AG20443 (cell line): ENCODE measurements around the gene PGGT1B.

Source experiments
- DNase-seq: peaks from one replicate; pipeline ENCODE4 v3.0.0; 2012; ENCODE audit warnings: low spot score, mixed read lengths

PGGT1B gene

DNA sequence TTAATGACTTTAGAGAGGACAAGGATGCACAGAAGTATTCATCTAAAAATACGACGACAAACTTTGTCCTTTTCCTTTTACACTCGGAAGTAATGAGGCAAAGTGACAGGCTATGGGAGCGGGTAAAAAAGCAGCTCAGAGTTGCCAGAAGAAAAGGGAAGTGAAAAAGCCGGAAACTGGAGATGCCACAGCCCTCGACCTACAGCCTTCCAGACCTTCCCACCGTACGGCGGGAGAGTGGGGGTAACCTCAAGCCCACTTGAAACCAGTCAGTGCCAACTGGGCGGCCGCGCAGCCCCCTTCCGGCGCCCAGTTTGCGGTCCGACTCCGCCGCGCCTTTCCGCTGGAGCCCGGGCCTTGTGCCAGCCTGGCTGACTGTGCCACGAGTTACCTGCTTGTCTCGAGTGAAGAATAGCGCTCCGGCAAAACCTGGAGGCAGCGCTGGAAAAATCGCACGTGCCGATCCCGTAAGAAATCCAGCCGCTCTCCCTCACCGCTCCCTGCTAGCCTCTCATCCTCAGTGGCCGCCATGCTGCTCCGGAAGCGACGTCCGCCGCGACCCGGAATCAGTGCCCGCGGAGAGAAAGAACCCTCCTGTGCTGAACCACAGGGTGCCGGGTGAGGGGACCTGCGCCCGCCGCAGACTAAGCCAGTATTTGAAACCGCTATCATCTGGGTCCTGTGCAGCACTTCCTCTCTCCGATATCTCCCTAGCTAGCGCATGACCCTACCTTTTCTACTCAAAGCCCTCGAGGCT, at the start of gene PGGT1B:
Gene PGGT1B, minus strand, starts transcription at position 557 of the 757 bp plus-strand sequence. Its CDS starts 26 bp downstream, at position 531.
- DNase-seq: peak; percentile 79

DNA sequence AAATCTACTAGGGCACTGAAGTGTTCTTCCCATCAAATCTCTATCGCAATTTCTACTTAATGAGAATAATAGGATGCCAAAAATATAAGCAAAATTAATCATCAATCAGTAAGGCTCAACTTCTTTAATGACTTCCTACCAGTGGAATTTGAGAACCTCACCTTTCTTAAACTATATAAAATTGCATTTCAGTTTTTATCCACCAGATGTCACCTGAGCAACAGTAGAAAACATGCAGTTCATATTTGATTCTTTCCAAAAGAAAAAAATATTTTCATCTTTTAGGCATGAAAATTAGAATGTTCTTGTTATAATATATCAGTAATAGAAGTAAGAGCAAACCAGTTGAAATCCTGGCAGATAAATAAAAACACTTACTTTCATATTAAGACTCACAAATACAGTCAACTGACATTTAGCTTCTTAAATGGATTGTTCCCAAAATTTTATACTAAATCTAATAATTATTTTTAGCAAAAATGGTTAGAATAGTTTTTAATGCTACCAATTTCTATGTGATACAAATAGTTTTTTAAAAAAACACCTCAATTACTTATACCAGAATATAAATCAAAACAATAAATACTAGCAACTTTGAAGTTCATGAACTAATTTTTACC, 47.2 kb upstream of the PGGT1B start:
- DNase-seq: no peak

DNA sequence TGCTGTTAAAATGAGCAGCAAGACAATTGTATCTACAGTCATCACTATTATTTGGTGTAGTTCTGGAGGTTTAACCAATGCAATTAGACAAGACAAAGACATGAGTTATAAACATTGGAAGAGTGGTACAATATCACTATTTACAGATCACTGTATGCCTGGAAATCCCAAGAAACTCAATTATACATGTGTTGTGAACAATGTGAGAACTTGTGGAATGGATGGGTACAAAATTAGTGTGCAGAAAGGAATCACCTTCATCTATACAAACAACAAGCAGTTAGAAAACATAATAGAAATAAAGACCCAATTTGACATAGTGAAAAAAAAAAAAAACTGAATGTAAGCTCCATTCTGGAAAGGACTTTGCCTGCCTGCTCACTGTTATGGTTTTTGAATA, 46.1 kb upstream of the PGGT1B start:
- DNase-seq: no peak

DNA sequence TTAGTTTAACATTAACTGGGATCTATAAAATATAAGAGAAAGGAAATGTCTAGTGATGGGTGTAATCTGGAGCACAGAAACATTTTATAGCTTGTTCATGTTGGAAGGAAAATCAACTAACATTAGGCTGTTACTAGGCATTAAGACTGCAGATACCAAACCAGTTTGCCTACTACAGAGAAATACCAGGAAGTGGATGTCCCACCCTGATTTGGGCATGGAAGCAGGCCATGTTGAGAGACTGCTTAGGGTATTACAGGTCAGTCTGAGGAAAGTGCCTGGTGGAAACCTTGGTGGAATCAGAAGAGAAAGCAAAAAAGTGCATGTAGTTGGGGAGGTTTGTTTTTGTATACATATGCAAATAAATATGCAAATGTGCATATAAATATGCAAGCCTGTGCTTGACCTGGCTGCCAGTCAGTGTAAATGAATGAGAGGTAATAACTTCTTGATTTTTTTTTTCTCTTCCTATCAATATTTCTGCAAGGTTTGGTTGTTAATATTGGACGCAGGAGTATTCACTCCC, 43.4 kb upstream of the PGGT1B start:
- no peak for DNase-seq

DNA sequence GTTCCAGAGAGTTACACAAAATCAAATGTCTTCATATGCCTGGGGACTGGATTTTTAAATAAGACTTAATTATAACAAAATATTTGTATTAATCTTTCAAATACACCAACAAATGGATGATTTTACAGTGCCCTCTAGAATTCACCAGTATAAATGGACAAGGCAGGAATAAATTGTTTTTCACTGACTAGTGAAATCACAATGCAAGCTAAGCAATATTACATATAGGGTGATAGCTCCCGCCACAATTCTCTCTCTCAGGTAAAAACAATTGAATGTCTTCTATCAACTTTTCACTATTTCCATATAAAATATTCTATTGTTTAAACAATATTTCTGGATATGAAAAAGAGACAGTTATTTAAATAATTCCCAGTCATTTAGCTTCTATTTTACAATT, 41.8 kb upstream of the PGGT1B start:
- no peak for DNase-seq

DNA sequence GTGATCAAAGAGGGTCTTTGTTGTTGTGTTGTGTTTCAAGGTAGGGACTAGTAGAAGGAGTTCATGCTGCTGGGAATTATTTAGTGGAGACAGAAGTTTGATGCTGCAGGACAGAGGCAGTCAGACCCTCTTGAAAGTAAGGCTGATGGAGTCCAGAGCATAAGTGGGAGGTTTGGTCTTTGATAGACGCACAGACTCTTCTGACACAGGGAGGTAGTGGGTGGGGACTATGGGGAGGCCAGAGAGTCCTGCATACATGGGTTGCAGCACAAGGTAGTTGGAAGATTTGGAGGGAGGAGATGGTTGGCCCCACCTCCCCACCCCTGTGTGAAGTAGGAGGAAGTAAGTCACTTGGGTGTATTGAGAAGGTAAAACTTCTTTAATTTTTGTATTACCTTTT, 36.1 kb upstream of the PGGT1B start:
- DNase-seq: no peak

DNA sequence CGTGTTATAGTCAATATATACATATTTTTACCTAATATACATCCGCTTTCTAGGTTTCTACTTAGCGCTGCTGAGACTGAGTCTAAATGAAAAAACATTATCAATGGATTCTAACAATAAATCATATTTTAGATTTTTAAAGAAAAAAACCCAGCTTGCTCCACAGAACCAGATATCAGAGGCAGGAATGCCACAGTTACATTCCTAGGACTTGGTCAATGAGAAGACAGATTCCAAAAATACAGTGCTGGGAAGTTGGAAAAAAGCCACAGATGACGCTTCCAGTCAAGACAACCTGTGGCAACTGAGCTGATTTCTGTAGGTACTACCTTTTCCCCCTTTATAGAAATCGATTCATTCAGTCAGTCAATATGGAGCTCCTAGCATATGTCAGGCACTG, 34.4 kb upstream of the PGGT1B start:
- peak; percentile 33 for DNase-seq

DNA sequence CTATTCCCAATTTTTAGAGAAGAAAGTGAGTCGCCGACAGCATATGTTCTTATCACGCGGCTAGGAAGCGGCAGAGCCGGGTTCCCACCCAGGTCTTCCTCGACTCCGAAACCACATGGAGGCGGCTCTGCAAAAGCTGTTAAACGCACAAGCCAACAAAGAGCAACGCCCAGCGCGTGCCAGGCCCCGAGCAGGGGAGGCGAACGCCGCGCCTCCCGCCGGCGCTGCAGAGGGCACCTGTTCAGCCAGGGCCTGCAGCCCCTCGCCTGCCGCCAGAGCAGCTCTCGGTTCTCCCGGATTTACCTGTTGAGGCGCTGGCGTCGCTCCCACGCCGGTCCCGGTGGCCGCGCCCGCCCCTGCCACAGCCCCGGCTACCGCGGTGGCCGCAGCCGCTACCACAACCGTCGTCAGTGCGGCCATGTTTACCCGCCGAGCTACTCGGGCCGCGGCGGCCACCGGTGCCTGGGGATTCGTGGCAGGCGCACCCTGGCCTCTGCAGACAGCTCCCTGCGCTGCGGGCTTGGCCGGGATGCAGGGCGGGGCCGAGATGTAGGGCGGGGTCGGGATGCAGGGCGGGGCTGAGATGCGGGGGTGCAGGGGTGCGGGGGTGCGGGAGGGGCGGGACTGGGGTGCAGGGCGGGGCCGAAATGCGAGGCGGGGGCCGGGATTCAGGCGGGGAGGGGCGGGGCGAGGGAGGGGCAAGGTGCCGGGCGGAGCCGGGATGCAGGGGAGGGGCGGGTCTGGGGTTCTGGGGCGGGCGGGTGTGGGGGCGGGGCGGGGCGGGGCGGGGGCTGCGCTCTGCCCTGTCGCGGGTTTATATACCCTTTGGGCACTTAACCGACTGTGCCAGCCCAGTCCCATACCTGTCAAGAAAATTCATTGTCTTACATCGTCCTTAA, 33.7 kb upstream of the PGGT1B start, which contains the start of gene CCDC112:
Gene CCDC112, minus strand, starts transcription at position 531 of the 899 bp plus-strand sequence. Its CDS starts 111 bp downstream, at position 420.
- DNase-seq: peak; percentile 97

DNA sequence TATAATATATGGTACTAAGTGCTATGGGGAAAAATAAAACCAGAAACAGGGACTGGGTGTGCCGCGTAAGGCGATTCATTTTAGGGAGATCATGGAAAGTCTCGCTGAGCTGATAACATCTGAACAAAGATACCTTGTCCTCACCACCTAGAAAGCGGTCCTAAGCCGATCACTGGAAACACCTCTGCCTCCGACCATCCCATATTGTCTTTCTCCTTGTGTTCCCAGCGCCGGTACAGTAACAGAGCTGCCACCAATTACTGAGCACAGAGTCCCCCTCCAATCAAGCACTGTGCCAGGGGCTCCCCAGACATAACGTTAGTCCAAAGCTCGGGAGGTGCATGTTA, 33.1 kb upstream of the PGGT1B start:
- no peak for DNase-seq

DNA sequence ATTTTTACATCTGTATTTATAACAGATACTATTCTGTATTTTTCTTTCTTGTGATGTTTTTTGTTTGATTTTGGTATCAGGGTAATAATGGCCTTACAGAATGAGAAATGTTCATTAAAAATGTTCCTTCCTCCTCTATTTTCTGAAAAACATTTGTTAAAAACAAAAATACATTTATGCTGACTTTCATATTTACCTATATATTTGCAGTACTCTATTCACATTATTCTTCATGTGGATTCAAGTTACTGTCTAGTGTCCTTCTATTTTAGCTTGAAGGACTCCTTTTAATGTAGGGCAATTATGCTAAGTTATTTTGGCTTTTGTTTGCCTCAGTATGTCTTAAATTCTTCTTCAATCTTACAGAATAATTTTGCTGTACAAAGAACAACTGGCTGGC, 28.7 kb upstream of the PGGT1B start:
- DNase-seq: no peak

DNA sequence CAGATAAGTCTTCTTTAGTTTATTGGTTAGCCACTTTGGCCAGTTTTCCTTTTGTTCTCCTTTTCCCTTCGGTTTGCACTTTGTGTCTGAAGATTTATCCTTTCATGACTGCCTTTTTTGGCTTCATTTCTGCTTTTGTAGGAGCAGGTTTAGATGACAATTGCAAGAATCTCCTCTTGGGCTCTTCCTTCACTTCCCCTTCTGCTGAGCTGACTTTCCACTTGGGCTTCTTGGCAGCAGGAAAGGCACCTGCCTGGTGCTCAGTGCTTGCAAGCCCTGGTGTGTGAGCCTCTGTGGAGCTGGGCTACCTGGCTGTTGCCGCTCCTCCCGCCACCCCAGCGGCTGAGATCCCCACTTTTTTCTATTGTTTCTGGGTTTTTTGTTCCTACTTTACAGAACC, 26.4 kb upstream of the PGGT1B start:
- DNase-seq: no peak

DNA sequence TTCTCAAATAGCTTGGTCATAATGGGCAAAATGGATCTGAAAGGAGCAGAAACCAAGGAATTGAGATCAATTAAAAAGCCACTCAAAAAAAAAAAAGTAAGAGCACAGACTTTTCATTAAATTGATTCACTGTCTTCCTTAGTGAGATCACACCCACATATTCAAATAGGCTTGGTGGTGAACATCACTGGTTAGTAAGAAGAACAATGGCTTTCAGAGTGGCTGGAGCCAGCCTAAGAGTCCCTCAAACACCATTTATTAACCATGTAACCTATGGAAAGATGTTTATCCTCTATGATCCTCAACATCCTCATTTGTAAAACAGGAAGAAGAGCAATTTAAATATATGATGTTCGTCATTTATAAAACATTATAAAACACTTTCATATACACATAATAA, 21.3 kb upstream of the PGGT1B start:
- no peak for DNase-seq

DNA sequence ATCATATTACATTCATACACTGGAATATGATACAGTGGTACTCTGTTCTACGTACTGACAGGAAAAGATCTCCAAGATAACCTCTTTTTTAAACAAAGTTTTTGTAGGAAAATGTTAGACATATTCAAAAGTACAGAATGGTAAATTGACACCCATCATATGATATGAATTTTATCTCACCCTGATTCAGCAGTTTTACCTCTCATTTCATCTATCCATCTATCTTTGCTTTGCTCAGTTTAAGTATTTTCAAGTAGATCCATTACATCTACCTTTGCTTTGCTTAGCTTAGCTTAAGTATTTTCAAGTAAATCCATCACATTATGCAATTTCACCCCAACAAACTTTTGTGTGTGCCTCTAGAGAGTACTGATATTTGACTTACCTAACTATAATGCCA, 19.5 kb upstream of the PGGT1B start:
- no peak for DNase-seq

DNA sequence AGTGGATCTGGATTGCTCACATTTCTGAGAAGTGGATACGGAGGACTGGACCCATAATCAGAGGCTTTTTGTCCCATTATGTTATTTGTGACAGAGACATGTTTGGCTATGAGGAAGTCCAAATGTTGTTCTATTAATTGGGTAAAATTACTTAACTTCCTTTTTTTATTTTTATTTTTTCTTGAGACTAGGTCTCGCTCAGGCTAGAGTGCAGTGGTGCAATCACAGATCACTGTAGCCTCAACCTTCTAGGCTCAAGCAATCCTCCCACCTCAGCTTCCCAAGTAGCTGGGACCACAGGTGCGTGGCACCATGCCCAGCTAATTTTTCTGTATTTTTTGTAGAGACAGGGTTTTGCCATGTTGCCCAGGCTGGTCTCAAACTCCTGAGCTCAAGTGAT, 11.9 kb upstream of the PGGT1B start:
- no peak for DNase-seq

DNA sequence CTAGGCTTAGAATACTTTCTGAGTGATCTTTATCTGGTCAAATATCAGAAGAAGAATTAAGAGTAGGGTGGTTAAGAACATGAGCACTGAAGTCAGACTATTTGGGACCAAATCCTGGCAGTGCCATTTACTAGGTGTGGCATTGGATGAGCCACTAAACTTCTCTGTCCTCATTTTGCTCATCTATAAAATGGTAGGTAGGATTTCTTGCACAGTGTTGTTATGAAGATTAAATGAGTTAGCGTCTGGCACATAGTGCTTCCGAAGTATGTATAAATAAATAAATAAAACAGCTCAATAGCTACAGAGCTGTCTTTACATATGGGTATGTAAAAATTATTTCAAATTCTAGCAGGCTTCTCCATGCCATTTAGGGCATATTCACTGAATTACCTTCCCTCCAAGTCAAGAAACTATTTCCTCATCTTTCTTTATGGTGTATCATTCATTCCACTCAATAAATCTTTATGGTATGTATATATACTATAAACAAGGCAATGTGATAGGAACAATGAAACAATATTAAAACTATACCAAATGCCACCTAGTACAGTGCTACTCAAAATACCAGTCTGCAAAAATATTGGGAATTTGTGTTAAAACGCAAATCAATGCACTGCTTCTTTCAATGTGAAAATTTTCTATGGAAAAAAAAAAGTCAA, 9.8 kb upstream of the PGGT1B start:
- DNase-seq: no peak

DNA sequence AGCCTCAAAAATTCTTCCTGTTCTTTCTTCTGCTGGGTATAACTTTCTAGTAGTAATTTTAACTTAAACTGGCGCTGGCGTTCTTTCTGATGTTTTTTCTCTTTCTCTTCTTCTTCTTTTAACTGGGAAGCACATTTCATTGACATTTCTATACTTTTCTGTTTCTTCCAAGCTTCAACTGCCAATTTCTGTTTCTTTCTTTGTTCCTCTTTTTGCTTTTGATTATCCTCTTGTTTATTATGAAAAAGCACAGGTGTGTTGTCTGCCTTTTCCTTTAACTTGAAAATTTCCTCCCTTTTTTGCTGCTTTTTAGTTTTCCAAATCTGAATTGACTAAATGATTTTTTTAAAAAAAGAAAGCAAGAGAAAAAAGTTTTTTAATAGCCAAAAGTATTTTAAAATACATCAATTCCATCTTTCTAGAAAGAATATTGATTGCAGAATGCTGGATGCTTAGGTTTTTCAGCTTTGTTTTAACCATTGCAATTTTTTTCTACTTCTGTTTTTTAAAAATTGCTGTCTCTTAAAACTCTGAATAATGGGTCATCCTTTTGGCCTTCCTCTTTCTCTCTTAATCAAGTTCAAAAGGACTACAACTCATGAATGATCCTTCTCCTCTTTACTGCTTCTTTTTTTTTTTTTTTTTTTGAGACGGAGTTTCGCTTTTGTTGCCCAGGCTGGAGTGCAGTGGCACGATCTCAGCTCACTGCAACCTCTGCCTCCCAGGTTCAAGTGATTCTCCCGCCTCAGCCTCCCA, 8.8 kb upstream of the PGGT1B start:
- DNase-seq: no peak

DNA sequence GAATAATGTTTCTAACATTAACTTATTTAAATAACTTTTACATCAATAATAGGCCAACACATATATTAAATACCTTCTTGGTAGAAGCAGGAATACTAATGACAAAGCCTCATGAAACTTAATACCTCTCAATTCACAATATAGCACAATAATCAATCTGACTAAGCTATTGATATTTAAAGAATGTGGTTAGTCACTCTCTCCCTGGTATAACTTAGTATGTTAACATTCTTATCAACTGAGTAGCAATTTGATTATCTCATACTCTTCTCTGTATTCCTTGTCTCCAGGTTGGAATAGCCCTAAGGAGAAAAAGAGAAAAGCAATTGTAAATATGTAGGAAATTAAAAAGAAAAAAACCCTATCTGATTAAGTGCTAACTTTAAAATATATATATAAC, 4.9 kb upstream of the PGGT1B start:
- peak; percentile 14 for DNase-seq

DNA sequence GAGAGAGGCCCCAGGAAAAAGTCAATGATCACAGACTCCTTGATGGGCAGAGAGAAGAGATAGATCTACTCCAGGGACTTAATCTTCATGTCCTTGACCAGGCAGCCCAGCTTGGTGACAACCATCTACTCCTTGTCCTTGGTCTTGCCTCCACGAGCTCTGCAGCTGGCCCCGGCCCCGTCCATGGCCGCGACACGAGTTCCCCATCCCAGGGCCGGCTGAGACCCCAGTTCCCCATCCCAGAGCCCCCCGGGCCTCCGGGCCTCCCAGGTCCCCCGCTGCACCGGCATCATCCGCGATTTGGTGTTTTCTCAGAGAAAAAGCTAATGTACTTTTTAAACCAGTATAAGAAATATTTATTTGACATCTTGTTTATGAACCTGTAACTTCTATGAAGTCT, 2.5 kb upstream of the PGGT1B start:
- DNase-seq: no peak

DNA sequence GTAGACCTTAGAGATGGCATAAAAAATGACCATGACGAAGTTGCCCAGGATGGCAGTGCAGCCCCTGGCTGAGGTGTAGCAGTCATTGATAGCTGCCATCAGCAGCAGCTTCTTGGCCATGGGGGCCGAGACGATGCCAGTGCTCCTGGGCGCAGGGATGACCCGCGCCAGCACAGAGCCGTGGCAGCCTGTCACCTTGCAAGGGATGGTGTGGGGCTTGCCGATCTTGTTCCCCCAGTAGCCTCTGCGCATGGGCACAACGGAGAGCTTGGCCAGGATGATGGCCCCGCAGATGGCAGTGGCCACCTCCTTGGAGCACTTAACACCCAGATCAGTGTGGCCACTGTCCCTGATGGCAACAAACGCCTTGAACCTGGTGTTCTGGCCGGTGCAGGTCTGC, 2.1 kb upstream of the PGGT1B start:
- DNase-seq: no peak

DNA sequence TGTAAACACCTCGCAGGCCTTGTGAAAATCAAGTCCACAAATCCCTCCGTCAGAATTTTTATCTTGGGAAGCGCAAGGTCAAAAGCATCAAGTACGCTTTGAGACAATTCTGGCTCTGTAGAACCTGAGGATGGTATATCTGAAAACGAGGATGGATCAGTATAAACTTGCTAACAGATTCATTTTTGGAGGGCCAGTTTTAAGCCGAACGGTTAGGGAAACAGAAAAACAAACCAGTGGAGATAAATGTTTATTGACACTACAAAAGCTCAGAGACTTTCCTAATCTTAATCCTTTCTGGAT, 352 bp upstream of the PGGT1B start:
- DNase-seq: no peak

DNA sequence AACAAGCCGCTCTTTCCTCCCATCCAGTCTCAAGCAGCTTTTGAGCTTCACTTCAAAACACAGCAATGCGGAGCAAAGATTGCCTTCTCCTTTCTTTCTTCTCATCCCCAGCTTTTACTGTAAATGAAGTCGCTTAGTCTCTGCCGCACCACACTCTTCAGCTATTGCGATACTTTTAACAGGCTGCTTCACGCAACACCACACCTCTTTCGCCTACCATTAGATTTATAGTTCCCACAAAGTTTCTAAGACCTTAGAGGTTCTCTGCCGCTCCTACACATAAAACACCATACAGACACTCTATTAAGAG, 711 bp downstream of the PGGT1B start:
- DNase-seq: peak; percentile 28

DNA sequence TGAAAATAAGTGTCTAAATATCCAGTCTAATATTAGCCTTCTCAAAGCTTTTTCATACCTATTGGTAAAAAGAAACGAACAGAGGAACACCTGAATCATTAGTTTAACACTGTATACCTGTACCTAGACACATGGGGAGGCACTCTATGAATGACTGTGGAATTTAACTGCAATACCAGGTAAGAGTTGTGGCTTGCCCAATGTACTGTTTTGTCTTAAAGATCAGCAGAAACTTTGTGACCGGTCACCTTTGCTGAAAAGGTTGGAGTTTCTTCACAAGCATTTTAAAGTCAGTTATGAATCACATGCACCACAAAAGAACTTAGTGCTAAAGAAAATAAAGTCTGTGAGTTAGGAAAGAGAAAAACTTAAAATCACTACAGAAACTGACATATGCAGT, 2.4 kb downstream of the PGGT1B start:
- no peak for DNase-seq
